Activated T-helper 1 cell treated with anti-CD3 and anti-CD28 coated beads, Interleukin-12 subunit alpha, Interleukin-12 subunit beta, Interleukin-2, Interleukin-4 antibody, amounts not matched to agents 30 ng/mL and 10 ng/mL and 1 ng/mL, durations not matched to agents 14 hours and 24 hours and 36 hours (primary cell): ENCODE results near the gene FBXL16. TPM values are rescaled to one million over a fixed set of nuclear protein-coding genes. Genes with fewer than 3 reads are reported as not detected.
"Not testable (repeated sequence)": the region's sequence is repeated elsewhere in the genome, so short reads cannot be mapped to it uniquely, and the experiment has no call there.

ENCODE experiments used
- DNase-seq: peaks from one replicate; pipeline ENCODE4 v3.0.0; 2021; ENCODE audit warnings: low spot score
- H3K27ac Mint-ChIP-seq: one replicate; pipeline ENCODE4 v1.8.0; 2021; ENCODE audit warnings: mild to moderate bottlenecking, mixed read lengths
- H3K27me3 Mint-ChIP-seq: one replicate; pipeline ENCODE4 v1.8.0; 2022; ENCODE audit warnings: mild to moderate bottlenecking, moderate library complexity, mixed read lengths; ENCODE audit not compliant: insufficient read depth
- H3K36me3 Mint-ChIP-seq: one replicate; pipeline ENCODE4 v1.8.0; 2021; ENCODE audit warnings: low read depth, mixed read lengths
- H3K4me1 Mint-ChIP-seq: one replicate; pipeline ENCODE4 v1.8.0; 2021; ENCODE audit warnings: low read depth, mixed read lengths
- H3K4me3 Mint-ChIP-seq: one replicate; pipeline ENCODE4 v1.8.0; 2021; ENCODE audit warnings: mild to moderate bottlenecking, moderate library complexity, mixed read lengths
- H3K9me3 Mint-ChIP-seq: one replicate; pipeline ENCODE4 v1.8.0; 2021; ENCODE audit warnings: mixed read lengths
- intact Hi-C: fragments of 100-400 bp; cut with micrococcal nuclease; formaldehyde crosslinking; loops from one replicate; pipeline ENCODE4 v1.15.1; 2024
- total RNA-seq: library from RNA; stranded (reverse); gene quantifications from 2 replicates; pipeline ENCODE4 v1.2.3, GENCODE V29; 2022

Gene FBXL16
- total RNA-seq, 1 donor from 2014 or later: 7.6 TPM

DNA sequence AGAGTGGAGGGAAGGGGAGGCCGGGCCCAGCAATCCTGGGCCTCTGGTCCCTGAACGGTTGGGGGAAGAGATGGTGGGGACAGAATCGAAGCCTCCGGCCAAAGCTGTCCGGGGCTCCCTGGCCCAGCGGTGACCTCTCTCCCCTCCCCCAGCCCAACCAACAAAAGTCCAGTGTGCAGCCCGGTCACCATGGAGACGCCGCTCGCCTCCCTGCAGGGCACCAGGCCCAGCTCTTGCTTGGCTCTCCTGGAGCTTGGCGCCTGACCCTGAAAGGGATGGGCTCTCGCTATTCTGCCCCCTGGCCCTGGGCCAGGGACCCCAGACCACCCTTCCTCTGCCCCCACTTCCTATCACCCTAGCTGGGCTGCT is 10.6 kb upstream of the FBXL16 start:
- Mint-ChIP-seq H3K36me3 (no peaks in the 10 kb centered on the region), H3K9me3 (no peaks in the 10 kb centered on the region), H3K27ac (peak overlapping the region; percentile 61), H3K4me1 (no peaks in the 10 kb centered on the region), H3K4me3 (peak overlapping the region; percentile 60), H3K27me3 (peaks cover 19% of the 10 kb centered on the region)
- intact Hi-C loops: no loop called here
- DNase-seq: no peak

DNA sequence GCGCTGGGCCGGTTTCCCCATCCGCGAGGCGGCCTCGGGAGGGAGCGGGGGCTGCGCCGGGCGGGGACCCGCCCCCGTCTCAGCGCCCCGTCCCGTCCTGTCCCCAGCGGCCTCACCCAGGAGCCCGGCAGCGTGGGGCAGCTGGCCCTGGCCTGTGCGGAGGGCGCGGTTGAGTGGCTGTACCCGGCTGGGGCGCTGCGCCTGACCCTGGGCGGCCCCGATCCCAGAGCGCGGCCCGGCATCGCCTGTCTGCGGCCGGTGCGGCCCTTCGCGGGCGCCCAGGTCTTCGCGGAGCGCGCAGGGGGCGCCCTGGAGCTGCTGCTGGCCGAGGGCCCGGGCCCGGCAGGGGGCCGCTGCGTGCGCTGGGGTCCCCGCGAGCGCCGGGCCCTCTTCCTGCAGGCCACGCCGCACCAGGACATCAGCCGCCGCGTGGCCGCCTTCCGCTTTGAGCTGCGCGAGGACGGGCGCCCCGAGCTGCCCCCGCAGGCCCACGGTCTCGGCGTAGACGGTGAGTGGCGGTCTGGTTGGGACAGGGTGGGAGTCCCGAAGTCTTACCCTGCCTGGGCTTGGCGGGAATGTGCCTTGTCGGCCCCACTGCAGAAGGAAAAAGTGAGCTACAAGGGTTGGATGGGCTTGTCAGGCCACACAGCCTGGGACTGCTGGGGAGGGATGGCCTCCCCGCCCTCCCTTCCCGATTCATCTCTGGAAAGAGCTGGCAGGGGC is 10.0 kb upstream of the FBXL16 start:
- no peak for DNase-seq
- Mint-ChIP-seq H3K4me3 (peak overlapping the region; percentile 60), H3K27ac (no peak overlapping the region), H3K9me3 (no peaks in the 10 kb centered on the region), H3K4me1 (no peaks in the 10 kb centered on the region), H3K27me3 (peaks cover 19% of the 10 kb centered on the region), H3K36me3 (no peaks in the 10 kb centered on the region)
- intact Hi-C loops: loop anchor here (1.0 to 2.0 kb wide), 2 partner anchors 25 to 35 kb away; partner anchors contain the start of genes STUB1 and WDR24

DNA sequence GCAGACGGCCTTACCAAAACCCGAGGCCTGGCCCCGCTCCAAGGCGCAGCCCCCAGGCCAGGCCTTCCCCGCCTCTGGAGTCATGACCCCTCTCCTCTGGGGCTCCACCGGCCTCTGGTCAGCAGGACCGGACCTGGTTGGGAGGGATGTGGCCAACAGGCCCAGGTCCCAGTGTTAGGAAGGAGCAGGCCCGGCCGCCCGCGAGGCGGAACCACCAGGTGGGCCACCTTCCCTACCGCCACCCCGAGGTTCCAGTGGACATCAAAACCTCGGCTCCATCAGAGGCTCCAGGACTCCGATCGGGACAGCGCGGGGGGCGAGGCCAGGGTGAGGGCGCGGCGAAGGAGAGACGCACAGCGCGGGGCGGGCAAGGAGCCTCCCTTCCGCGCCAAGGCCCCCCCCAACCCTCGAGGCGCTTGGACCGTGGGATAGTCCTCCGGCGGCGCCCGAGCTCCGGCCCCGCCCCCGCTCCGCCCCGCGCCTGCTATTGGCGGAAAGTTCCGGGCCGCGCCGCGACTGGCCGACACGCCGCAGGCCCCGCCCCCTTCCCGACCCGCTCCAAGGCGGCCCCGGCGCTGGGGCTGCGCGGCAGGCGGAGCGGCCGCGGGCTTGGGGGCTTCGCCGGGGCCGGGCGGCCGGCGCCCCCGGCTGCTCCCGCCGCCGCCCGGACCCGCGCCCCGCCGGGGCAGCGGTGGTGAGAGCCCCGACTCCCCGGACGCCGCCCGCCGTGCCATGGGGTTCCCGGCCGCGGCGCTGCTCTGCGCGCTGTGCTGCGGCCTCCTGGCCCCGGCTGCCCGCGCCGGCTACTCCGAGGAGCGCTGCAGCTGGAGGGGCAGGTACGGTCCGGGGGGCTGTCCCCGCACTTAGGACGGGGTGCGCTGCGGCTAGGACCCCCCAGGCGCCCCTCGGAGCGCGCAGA is 9.2 kb upstream of the FBXL16 start, which contains the start of gene METRN:
Gene METRN (plus strand): TSS at position 561 of the 919 bp plus-strand sequence. CDS start 172 bp downstream, at position 733.
- Mint-ChIP-seq H3K27ac (no peak within 1 kb of the TSS), H3K4me1 (no peaks in the 10 kb centered on the region), H3K27me3 (peaks cover 19% of the 10 kb centered on the region), H3K9me3 (no peaks in the 10 kb centered on the region), H3K4me3 (peak within 1 kb of the TSS; percentile 60), H3K36me3 (no peaks in the 10 kb centered on the region)
- peak; percentile 88 for DNase-seq
- intact Hi-C loops: loop anchor here (1.0 to 5.0 kb wide), 4 partner anchors 24 to 92 kb away; partner anchors contain the start of genes CHTF18, RPUSD1, STUB1 and WDR24

DNA sequence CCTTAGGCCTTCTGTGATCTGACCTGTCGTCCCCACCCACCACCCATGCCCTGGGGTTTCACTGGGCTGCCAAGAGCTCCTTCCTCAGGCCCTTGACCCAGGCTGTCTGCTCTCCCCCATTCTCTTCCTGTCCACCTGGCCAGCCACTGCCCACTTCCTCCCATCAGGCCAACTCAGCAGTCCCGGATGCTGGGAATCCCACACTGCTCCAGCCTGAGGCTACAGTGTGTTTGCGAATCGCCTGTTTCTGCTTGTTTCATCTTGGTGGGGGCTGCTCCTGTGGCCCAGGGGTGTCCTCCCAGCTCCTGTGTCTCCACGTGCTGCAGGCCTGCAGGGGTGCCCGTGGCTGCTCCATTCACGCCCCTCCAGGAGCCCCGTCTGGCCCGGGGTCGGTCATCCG is 8.5 kb upstream of the FBXL16 start:
- no peak overlapping the region for H3K4me3 Mint-ChIP-seq
- DNase-seq: no peak
- no peaks in the 10 kb centered on the region for H3K9me3 Mint-ChIP-seq
- no peaks in the 10 kb centered on the region for H3K4me1 Mint-ChIP-seq
- intact Hi-C loops: loop anchor here (1.0 to 5.0 kb wide), 3 partner anchors 23 to 93 kb away; partner anchors contain the start of genes CHTF18, RPUSD1 and WDR24
- H3K27me3 Mint-ChIP-seq: peaks cover 20% of the 10 kb centered on the region
- no peak overlapping the region for H3K27ac Mint-ChIP-seq
- no peaks in the 10 kb centered on the region for H3K36me3 Mint-ChIP-seq

DNA sequence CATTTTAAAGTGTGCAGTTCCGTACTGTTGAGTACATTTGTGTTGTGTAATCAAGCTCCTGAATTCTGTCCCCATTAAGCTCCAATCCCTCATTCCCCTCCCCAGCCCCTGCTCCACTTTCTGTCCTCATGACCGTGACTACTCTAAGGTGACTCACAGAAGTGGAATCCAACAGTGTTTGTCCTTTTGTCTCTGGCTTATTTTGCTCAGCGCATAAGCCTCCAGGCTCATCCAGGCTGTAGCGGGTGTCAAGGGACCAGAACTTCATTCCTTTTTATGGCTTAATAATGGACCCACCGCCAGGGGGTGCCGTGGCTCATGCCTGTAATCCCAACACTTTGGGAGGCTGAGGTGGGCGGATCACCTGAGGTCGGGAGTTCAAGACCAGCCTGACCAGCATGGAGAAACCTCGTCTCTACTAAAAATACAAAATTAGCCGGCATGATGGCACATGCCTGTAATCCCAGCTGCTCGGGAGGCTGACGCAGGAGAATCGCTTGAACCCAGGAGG is 7.2 kb upstream of the FBXL16 start:
- H3K9me3 Mint-ChIP-seq, H3K4me3 Mint-ChIP-seq, H3K36me3 Mint-ChIP-seq, H3K4me1 Mint-ChIP-seq, DNase-seq: not testable (repeated sequence)
- peak overlapping the region; percentile 0 for H3K27ac Mint-ChIP-seq
- H3K27me3 Mint-ChIP-seq: peaks cover 27% of the 10 kb centered on the region
- intact Hi-C loops: loop anchor here (5.0 kb wide), 1 partner anchor 95 kb away; no protein-coding TSS in a partner anchor

DNA sequence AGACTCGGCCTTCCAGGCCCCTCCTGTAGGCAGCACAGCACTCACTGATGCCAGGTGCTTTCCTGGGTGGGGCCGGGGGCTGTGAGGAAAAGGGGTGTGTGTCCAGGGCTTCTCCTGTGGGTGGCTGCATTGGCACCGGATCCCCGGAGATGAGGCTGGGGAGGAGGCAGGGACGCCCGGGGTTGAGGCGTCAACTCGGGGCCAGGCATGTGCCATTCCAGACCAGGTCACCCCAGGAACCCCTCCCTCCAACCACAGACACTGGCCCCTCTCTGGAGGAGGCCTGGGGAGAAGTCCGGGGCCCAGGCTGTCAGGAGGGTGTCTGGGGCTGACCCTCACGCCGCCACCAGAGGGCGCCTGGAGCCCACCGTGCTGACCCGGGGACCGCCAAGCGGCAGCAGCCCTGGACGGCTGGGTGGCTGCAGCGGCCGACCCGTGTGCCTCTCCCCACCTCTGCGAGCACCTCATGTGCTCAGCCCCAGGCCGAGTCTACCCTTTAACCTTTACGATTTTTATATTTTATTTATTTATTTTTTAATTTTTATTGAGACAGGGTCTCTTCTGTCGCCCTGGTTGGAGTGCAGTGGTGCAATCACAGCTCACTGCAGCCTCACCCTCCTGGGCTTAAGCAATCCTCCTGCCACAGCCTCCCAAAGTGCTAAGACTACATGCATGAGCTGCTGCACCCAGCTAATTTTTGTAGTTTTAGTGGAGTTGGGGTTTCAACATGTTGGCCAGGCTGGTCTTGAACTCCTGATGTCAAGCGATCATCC is 6.1 kb upstream of the FBXL16 start:
- H3K4me1 Mint-ChIP-seq: no peaks in the 10 kb centered on the region
- peak; percentile 67 for DNase-seq
- H3K36me3 Mint-ChIP-seq: no peaks in the 10 kb centered on the region
- H3K9me3 Mint-ChIP-seq: no peaks in the 10 kb centered on the region
- no peak overlapping the region for H3K4me3 Mint-ChIP-seq
- peaks cover 35% of the 10 kb centered on the region for H3K27me3 Mint-ChIP-seq
- no peak overlapping the region for H3K27ac Mint-ChIP-seq
- intact Hi-C loops: loop anchor here (1.0 to 5.0 kb wide), 3 partner anchors 74 to 391 kb away; no protein-coding TSS in a partner anchor

DNA sequence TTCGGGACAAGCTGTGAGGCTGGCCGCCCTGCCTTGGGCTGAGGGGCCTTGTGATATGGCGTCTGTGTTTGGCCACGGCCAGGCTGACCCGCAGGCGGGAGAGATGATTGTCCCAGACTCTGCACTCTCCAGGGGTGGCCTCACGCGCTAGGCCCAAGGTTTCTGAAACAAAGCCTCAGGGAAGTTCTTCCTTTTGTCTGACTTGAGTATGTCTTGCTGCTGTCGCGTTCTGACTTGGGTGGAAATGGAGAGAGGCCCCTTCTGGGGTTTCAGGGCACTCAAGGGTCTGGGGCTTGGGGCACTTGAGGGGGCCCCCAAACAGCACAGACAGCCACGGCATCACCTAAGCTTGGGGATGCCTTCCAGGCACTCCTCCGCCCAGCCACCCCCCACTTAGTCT is 5.5 kb upstream of the FBXL16 start:
- Mint-ChIP-seq H3K27me3 (peaks cover 41% of the 10 kb centered on the region), H3K36me3 (no peaks in the 10 kb centered on the region), H3K27ac (no peak overlapping the region), H3K9me3 (no peaks in the 10 kb centered on the region), H3K4me3 (no peak overlapping the region), H3K4me1 (no peaks in the 10 kb centered on the region)
- intact Hi-C loops: loop anchor here (1.0 to 5.0 kb wide), 3 partner anchors 74 to 392 kb away; no protein-coding TSS in a partner anchor
- DNase-seq: no peak

DNA sequence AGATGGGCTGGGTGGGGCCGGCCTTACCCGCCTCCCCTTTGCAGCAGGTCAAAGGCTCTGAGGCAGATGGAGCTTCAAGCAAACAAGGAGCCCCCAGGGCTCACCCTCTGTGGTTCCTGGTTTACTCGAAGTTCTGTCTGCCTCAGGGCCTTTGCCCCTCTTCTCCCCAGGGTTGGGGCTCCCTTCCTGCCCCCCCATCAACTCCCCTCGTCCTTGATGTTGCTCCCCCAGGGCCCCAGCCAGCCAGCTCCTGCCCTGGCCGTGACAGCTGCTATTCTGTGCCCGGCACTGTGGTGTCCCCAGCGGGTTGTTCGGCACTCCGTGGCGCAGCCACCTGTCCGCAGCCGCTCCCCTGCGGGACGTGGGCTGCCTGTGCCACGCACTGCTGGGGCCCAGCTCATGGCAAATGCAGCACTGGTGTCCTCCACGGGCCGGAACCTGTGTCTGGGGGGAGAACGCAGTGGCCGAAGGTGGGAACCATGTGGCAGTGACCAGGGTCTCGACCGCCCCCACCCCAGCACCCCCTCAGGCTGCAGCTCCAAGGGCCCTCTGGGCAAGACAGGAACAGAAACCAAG is 5.0 kb upstream of the FBXL16 start:
- DNase-seq: no peak
- Mint-ChIP-seq H3K9me3 (no peaks in the 10 kb centered on the region), H3K4me1 (no peaks in the 10 kb centered on the region), H3K4me3 (no peak overlapping the region), H3K36me3 (no peaks in the 10 kb centered on the region), H3K27me3 (peaks cover 41% of the 10 kb centered on the region), H3K27ac (no peak overlapping the region)
- intact Hi-C loops: loop anchor here (1.0 to 5.0 kb wide), 3 partner anchors 75 to 392 kb away; no protein-coding TSS in a partner anchor

DNA sequence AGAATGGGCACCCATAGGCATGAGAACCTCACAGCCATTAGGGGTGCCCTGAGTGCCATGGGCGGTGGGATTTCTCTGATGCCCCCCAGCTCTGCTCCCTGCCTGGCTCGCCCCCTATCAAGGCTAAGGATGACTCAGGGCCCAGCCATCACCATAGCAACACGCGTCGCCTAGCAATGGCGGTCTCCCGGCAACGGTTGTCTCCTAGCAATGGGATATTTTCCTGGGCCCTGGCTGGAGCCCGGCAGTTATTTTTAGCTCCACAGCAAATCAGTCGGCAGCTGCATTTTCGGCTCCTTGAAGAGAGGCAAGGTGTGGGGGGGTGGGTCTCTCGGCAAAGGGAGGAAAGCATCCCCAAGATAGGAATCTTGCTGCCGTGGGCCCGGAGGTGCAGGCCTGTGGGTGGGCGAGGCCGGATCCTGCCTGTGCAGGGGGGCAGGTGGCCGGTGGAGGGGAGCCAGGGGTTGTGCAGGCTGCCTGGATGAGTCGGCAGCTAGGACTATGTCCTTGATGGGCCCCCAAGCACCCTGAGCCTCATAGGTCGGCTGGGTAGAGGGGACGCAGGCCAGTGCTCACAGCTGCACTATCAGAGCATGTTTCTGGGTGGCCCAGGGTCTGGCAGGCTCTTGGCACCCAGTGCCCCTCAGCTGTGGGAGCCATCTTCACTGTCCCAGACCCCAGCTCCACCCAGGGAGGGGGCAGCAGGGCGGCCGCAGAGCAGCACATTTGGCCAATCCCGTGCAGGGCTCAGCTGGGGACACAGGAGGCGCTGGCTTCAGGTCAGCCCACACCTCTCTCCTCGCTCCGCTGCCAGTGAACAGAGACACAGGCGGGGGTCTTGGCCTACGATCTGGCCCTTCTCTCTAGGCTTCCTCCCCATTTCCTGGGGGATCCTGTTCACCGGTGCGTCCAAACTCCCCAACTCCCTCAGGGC is 4.2 kb upstream of the FBXL16 start:
- Mint-ChIP-seq H3K4me3 (no peak overlapping the region), H3K36me3 (no peaks in the 10 kb centered on the region), H3K27me3 (peaks cover 41% of the 10 kb centered on the region), H3K9me3 (no peaks in the 10 kb centered on the region), H3K27ac (no peak overlapping the region), H3K4me1 (no peaks in the 10 kb centered on the region)
- intact Hi-C loops: loop anchor here (2.0 to 5.0 kb wide), 2 partner anchors 97 to 393 kb away; no protein-coding TSS in a partner anchor
- DNase-seq: no peak

DNA sequence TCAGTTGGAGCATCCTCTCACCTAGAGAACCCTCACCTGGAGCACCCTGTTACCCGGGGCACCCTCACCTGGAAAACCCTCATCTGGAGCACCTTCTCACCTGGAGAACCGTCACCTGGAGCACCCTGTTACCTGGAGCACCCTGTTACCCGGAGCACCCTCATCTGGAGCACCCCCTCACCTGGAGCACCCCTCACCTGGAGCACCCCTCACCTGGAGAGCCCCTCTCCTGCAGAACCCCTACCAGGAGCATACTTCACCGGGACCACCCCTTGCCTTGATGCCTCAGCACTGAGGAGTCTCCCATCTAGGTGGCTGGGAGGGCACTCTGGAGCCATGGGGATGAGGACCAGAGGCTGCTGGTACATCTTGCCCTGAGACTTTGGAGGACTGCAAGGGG is 3.4 kb upstream of the FBXL16 start:
- DNase-seq: no peak
- Mint-ChIP-seq H3K36me3 (no peaks in the 10 kb centered on the region), H3K27ac (no peak overlapping the region), H3K27me3 (peaks cover 38% of the 10 kb centered on the region), H3K4me1 (no peaks in the 10 kb centered on the region), H3K9me3 (no peaks in the 10 kb centered on the region), H3K4me3 (no peak overlapping the region)
- intact Hi-C loops: no loop called here

DNA sequence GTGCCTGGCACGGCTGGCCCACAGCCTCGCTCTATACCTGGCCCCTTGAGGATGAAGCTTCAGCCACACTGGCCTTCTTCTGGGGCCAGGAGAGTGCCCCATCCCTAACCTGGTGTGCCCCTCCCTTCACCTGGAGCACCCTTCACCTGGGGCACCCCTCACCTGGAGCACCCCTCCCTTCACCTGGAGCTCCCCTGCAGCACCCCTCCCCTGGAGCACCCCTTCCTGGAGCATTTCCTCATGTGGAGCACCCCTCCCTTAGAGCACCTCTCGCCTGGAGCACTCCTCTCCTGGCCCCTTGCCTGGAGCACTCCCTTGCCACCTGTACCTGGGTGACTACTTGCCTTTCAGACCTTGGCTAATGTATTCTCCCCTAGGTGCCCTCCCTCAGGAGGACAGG is 2.4 kb upstream of the FBXL16 start:
- Mint-ChIP-seq H3K27ac (no peak overlapping the region), H3K27me3 (peaks cover 37% of the 10 kb centered on the region), H3K4me3 (no peak overlapping the region), H3K36me3 (no peaks in the 10 kb centered on the region), H3K9me3 (no peaks in the 10 kb centered on the region), H3K4me1 (no peaks in the 10 kb centered on the region)
- intact Hi-C loops: no loop called here
- DNase-seq: no peak
